A549 (cell line): ENCODE results near the gene SMS.

ENCODE experiments used
- CTCF ChIP-seq: fragments of >200 bp; sonication (Bioruptor Twin); formaldehyde crosslinking; IDR thresholded peaks from 3 replicates; pipeline ENCODE4 v1.5.1; 2016
- EP300 ChIP-seq, 2 experiments: fragments of >200 bp; sonication (Bioruptor Twin); formaldehyde crosslinking; IDR thresholded peaks; 2 replicates in 1 of 2; 3 replicates in 1 of 2; pipeline ENCODE4 v1.6.1; 2016 to 2017
- FOSB ChIP-seq: fragments of 250-450 bp; sonication (Bioruptor Pico); IDR thresholded peaks from 2 replicates; pipeline ENCODE4 v1.5.0; 2020; ENCODE audit warnings: mild to moderate bottlenecking, moderate library complexity
- FOSL2 ChIP-seq, 2 experiments: fragments of 450-650 bp in 1 of 2; fragments of >200 bp in 1 of 2; sonication (Bioruptor Twin) in 1 of 2; formaldehyde crosslinking; IDR thresholded peaks; 2 replicates each; pipeline versions ENCODE4 v1.5.0 to v1.6.1; 2016 to 2020; ENCODE audit warnings: mild to moderate bottlenecking in 1 of 2, moderate library complexity in 1 of 2
- HDAC2 ChIP-seq: fragments of 200-600 bp; sonication (generic); IDR thresholded peaks from 2 replicates; pipeline ENCODE4 v1.6.1; 2016
- HMGXB4 ChIP-seq: fragments of 250-450 bp; sonication (Bioruptor Pico); IDR thresholded peaks from 2 replicates; pipeline ENCODE4 v1.5.0; 2021; ENCODE audit warnings: mild to moderate bottlenecking, moderate library complexity, borderline replicate concordance
- POLR2AphosphoS2 ChIP-seq: conservative IDR thresholded peaks from 2 replicates; pipeline ENCODE4 v1.6.1; 2012; ENCODE audit warnings: low read length, improper control_type of control experiment, inconsistent platforms
- REST ChIP-seq: fragments of 200-600 bp; sonication (generic); IDR thresholded peaks from 2 replicates; pipeline ENCODE4 v1.6.1; 2016; ENCODE audit warnings: antibody characterized with exemption, mild to moderate bottlenecking, moderate library complexity

- no peak for TF ChIP-seq CTCF
- no peak for TF ChIP-seq HDAC2
- no peak for TF ChIP-seq REST
- no peak for TF ChIP-seq POLR2AphosphoS2
- no peak for TF ChIP-seq FOSB
- TF ChIP-seq HMGXB4 (CRISPR knock-in tag): no peak
- no peak for TF ChIP-seq FOSL2 (IDR thresholded peaks at IDR 0.05)
- TF ChIP-seq FOSL2 (CRISPR knock-in tag; IDR thresholded peaks at IDR 0.05): no peak
- TF ChIP-seq EP300 (IDR thresholded peaks at IDR 0.05): no peak
Measured at GRCh38 chrX:21947671-21948070, 7.2 kb downstream of the SMS start.
